SHP77 treated with DMSO at 0.1 percent for 48 hours (cell line): ENCODE results near the gene EIF4A3.

Experiments
- DNase-seq: peaks from one replicate; lab custom pipeline; 2025; lab: John Stamatoyannopoulos, UW

EIF4A3 gene

DNA sequence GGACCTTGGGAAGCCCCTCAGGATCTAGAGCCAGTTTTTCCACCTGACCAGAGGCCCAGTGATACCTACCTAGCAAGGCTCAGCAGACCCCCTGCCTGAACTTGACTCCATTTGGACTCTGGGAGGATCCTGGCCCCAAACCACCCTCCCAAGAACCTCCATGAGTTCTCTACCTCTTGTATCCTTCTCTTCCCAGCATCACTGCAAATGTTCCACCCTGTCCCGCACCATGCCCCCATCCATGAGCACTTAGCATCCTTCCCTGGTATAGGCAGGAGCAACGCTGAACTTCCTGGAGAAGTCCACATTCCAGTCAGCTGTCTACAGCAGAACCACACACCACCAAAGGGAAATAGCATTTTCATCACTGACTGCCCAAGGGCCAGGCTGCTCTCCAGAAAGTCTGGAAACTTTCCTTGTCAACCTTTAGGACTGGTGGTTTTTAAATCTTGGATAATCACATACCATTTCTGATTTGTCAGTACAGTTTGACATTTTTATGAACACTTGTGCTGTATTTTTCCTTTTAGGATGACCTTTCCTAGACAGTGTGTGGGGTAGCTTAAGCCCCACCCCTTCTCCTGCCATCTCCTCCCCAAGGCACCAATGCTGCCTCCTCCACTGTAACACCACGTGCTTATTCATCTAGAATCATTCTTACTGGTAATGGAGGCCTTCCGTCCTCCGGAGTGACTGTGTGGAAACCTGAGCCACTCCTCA lies 13.9 kb downstream of the EIF4A3 start:
- DNase-seq = no peak

- DNase-seq = no peak
Observed at GRCh38 chr17:80130992-80131391, 15.9 kb downstream of the EIF4A3 start.

- DNase-seq = no peak
Observed at GRCh38 chr17:80129006-80129565, 17.8 kb downstream of the EIF4A3 start.

DNA sequence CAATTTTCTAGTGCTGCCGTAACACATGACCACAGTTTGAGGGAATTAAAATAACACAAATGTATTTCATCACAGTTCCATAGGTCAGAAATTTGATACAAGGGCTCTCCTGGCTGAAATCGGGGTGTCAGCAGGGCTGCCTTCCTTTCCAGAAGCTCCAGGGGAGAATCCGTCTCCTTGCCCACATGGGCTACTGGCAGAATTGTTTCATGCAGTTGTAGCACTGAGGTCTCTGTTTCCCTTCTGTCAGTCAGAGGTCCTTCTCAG lies 20.5 kb downstream of the EIF4A3 start:
- no peak for DNase-seq

DNA sequence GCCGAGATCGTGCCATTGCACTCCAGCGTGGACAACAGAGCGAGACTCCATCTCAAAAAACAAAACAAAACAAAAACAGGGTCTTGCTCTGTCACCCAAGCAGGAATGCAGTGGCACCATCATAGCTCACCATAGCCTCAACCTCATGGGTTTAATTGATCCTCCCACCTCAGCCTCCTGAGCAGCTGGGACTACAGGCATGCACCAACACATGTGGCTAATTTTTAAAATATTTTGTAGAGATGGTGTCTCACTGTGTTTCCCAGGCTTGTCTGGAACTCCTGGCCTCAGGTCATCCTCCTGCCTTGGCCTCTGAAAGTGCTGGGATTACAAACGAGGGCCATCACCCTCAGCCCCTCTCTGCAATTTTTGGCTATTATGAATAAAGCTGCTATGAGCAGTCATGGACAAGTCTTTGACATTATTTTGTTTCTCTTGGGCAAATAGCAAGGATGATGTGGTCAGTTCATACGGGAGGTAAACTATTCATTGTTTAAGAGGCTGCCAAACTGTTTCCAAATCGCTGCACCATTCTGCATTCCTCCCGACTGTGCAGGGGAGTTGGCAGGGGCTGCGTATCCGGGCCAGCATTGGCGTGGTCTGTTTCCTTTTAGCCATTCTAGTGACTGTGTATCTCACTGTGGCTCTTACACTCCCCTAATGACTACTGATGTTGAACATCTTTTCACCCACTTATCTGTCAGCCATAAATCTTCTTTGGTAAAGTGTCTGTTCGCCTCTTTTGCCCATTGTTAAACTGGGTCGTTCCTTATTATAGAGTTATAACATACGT lies 21.1 kb downstream of the EIF4A3 start:
- no peak for DNase-seq

DNA sequence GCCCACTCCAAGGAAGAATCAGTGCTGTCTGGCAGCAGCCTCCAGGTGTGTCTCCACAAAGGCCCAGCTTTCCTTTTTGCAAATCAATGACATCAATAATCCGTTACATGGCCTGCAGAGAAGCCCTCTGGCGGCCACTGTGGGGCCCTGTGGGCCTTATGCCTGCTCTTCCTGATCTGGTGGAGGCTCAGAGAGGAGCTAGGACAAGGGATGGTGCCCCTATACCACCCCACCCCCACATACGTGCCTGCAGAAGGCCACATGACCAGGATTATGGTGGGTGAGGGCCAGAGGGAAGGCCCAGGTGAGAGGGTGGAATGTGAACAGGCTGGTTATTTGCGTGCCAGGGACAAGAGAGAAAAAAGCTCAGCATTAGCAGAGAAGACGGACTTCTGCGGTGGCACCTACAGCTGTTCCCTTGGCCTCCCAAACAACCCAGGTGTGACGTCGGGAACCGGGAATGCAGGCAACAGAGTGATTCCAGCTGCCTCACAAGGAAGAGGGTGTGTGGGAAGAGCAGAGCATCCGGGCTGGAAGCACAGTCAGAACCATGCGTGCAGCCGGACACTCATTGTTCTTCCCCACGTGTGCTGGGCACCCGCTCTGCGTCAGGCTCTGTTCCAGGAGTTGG lies 22.5 kb downstream of the EIF4A3 start:
- peak; percentile 72 for DNase-seq

DNA sequence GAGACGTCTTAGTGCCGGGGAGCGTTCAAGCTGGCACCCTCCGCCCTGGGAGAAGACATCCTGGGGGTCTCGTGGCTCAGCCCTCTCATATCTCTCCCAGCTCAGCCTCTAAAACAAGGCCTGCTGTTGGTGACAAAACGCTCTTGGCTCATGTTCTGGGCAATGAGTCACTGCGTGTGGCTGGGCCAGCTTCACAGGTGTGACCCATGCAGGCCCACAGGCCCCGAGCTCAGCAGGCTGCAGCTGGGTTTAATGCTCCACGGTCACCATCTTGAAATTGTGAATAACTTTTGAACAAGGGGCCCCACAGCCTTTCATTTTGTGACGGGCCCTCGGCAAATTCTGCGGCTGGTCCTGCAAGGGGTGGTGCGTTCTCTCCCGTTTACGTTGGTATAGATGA lies 23.1 kb downstream of the EIF4A3 start:
- no peak for DNase-seq

- no peak for DNase-seq
Observed at GRCh38 chr17:80122926-80123505, 23.9 kb downstream of the EIF4A3 start.

DNA sequence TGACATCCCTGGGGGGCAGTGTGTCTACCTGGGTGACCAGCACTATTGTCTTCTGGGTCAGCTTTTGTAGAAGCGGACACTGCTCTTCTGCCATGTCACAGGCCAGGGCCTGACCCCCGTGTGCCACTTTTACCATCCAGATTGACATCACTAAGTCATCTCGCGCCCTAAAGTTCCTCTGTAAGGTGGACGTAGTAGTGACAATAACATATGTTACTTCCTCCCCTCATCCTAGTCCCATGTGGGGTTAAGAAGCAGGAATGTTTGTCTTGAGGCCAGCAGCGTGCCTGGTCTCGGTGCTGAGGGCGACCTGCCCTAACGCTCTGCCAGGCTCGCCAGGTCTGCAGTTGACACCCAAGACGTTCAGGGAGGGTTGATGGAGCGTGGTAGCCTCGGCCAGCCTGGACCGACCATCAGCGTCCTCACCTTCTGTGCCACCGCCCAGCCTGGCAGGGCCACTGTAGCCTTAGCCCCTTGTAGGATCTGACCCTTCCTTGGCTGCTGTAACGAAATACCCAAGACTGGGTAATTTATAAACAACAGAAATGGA lies 24.8 kb downstream of the EIF4A3 start:
- no peak for DNase-seq

GRCh38 chr17:80119839-80120238 lies 27.1 kb downstream of the EIF4A3 start:
- DNase-seq = no peak

DNA sequence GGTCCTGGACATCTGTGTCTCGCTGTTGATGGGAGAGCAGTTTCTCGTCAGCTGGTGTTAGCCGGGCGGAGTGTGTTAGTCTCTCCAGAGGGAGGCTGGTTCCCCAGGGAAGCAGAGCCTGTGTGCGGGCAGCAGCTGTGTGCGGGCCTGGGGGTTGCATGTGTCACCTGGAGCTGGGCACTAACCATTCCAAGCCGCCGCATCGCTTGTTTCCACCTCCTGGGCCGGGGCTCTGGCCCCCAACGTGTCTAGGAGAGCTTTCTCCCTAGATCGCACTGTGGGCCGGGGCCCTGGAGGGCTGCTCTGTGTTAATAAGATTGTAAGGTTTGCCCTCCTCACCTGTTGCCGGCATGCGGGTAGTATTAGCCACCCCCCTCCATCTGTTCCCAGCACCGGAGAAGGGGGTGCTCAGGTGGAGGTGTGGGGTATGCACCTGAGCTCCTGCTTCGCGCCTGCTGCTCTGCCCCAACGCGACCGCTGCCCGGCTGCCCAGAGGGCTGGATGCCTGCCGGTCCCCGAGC lies 27.6 kb downstream of the EIF4A3 start:
- DNase-seq = no peak

DNA sequence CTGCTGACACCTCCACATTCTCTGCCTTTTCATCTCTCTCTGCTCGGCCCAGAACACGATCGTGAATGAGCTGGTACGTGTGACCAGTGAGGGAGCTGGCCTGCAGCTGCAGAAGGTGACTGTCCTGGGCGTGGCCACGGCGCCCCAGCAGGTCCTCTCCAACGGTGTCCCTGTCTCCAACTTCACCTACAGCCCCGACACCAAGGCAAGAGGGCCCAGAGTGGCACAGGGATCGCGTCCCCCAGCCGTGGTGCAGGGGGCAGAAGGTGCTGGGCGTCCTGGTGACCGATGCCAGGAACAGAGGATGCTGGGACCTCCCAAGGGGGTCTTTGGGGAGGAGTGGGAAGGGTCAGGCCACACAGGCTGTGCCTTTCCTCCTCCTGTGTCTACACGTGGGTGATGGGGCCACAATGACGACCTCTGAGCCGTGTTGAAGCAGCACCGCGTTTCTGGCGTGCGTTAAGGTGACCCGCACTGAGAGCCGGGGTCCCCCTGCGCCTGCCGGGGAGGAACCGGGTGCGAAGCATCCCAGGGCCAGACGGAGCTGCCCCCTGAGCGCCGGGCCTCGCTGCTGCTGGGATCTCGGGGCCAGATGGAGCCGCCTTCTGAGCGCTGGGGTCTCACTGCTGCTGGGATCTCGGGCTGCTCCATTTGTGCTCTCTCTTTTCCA lies 28.2 kb downstream of the EIF4A3 start:
- DNase-seq = no peak

- DNase-seq = no peak
Observed at GRCh38 chr17:80117491-80118401, 29.2 kb downstream of the EIF4A3 start.

GRCh38 chr17:80116921-80117380 lies 30.0 kb downstream of the EIF4A3 start:
- DNase-seq = no peak

- no peak for DNase-seq
Observed at GRCh38 chr17:80116276-80116920, 30.5 kb downstream of the EIF4A3 start.

- DNase-seq = no peak
Observed at GRCh38 chr17:80115159-80115558, 31.8 kb downstream of the EIF4A3 start.

DNA sequence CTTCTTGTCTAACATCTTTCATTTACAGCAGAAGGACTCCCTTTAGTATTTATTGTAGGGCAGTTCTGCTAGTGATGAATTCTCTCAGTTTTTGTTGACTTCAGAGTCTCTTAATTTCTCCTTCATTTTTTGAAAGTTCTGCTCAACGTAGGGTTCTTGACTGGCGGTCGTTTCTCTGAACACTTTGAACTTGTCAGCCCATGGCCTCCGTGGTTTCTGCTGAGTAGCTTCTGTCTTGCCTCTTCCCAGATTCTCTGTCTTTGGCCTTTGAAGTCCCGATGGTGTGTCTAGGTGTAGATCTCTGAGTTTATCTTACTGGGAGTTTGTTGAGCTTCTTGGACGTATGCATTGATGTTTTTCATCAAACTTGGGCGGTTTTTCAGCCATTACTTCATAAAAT lies 32.2 kb downstream of the EIF4A3 start:
- DNase-seq = no peak

GRCh38 chr17:80113033-80113484 lies 33.9 kb downstream of the EIF4A3 start:
- no peak for DNase-seq

GRCh38 chr17:80112471-80113032 lies 34.4 kb downstream of the EIF4A3 start:
- DNase-seq = no peak
